ENCODE results near the gene AGPAT4.

Gene AGPAT4

GRCh38 chr6:161217628-161218027, 56.2 kb downstream of the AGPAT4 start:
- H3K79me2 ChIP-seq (ENCODE audit: control insufficient read depth, low read length), result no peaks in the 10 kb centered on the region

GRCh38 chr6:161216616-161217205, 57.1 kb downstream of the AGPAT4 start:
- Histone ChIP-seq H3K27me3 (ENCODE audit: control insufficient read depth, low read length) (no peaks in the 10 kb centered on the region), H3K4me3 (ENCODE audit: low read length) (no peak overlapping the region), H3K79me2 (ENCODE audit: control insufficient read depth, low read length) (no peaks in the 10 kb centered on the region), H3K4me1 (ENCODE audit: control insufficient read depth, low read length) (no peaks in the 10 kb centered on the region), H3K4me2 (ENCODE audit: low read length) (no peak overlapping the region), H3K36me3 (ENCODE audit: control insufficient read depth, low read length) (no peaks in the 10 kb centered on the region), H4K20me1 (ENCODE audit: control insufficient read depth, insufficient read depth, low read depth, low read length) (no peaks in the 10 kb centered on the region), H3K27ac (ENCODE audit: low read depth, low read length) (no peak overlapping the region), H3K9me3 (ENCODE audit: control insufficient read depth, insufficient read depth, low read length) (peaks cover 10% of the 10 kb centered on the region; the same call in 1 of the 2 replicates), H3K9me2 (replicated peaks; ENCODE audit: control insufficient read depth, low read length) (no peaks in the 10 kb centered on the region), H3F3A (ENCODE audit: control insufficient read depth, insufficient read depth) (no peaks in the 10 kb centered on the region)
- TF ChIP-seq, protein P1, sequence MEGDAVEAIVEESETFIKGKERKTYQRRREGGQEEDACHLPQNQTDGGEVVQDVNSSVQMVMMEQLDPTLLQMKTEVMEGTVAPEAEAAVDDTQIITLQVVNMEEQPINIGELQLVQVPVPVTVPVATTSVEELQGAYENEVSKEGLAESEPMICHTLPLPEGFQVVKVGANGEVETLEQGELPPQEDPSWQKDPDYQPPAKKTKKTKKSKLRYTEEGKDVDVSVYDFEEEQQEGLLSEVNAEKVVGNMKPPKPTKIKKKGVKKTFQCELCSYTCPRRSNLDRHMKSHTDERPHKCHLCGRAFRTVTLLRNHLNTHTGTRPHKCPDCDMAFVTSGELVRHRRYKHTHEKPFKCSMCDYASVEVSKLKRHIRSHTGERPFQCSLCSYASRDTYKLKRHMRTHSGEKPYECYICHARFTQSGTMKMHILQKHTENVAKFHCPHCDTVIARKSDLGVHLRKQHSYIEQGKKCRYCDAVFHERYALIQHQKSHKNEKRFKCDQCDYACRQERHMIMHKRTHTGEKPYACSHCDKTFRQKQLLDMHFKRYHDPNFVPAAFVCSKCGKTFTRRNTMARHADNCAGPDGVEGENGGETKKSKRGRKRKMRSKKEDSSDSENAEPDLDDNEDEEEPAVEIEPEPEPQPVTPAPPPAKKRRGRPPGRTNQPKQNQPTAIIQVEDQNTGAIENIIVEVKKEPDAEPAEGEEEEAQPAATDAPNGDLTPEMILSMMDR (IDR thresholded peaks at IDR 0.05; ENCODE audit: low read depth, low read length, poor library complexity, severe bottlenecking), result no peak
- no peak for TF ChIP-seq EZH2phosphoT487 (IDR thresholded peaks at IDR 0.05; ENCODE audit: borderline replicate concordance, low read length)

More at GRCh38 chr6:161217628-161218027, 56.2 kb downstream of the AGPAT4 start:
- no peaks in the 10 kb centered on the region for H3K27me3 ChIP-seq (ENCODE audit: control insufficient read depth, low read length)
- H3K4me2 ChIP-seq (ENCODE audit: low read length), result no peak overlapping the region
- no peaks in the 10 kb centered on the region for H4K20me1 ChIP-seq (ENCODE audit: control insufficient read depth, insufficient read depth, low read depth, low read length)
- H3K36me3 ChIP-seq (ENCODE audit: control insufficient read depth, low read length), result no peaks in the 10 kb centered on the region
- peaks cover 7% of the 10 kb centered on the region; the same call in 1 of the 2 replicates for H3K9me3 ChIP-seq (ENCODE audit: control insufficient read depth, insufficient read depth, low read length)
- TF ChIP-seq, protein P1 (IDR thresholded peaks at IDR 0.05; ENCODE audit: low read depth, low read length, poor library complexity, severe bottlenecking), result no peak
- TF ChIP-seq EZH2phosphoT487 (IDR thresholded peaks at IDR 0.05; ENCODE audit: borderline replicate concordance, low read length), result no peak
- H3K4me1 ChIP-seq (ENCODE audit: control insufficient read depth, low read length), result no peaks in the 10 kb centered on the region
- H3K9me2 ChIP-seq (replicated peaks; ENCODE audit: control insufficient read depth, low read length), result no peaks in the 10 kb centered on the region
- H3K27ac ChIP-seq (ENCODE audit: low read depth, low read length), result no peak overlapping the region
- H3K4me3 ChIP-seq (ENCODE audit: low read length), result no peak overlapping the region
- no peaks in the 10 kb centered on the region for H3F3A ChIP-seq (ENCODE audit: control insufficient read depth, insufficient read depth)

DNA sequence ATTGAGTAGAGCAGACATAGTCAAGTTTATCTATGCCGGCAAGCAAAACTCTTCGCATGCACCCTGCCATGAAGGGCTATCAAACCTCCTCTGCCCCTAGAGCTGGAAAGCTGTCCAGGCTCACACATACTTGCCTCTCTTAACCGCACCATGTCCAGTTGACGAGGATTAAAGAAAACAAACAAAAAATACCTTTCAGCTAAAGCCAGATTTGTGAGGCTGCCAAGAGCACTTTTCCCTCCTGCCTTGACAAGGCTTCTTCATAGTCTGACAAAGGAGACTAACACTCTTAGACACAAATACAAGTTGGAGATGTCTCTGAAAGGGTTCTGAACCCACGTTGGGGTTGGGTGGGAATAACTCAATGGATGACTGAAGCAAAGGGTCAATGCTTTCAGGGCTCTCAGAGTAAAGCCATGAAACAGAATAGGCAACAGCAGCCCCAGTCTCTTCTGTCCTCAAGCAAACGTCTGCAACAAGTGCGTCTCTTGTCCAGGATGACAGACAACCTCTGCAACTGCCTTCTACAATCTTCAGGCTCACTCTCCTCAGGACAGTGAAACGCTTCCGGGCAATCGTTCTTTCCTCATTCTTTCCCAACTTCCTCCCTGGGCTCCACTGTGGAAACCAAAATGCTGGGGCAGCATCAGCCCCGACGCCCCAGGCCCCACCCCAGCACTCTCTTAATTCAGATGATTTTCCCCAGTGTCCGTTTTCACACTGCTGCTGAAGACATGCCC, 57.8 kb downstream of the AGPAT4 start:
- Histone ChIP-seq H4K20me1 (ENCODE audit: control insufficient read depth, insufficient read depth, low read depth, low read length) (no peaks in the 10 kb centered on the region), H3K4me2 (ENCODE audit: low read length) (no peak overlapping the region), H3K9me2 (replicated peaks; ENCODE audit: control insufficient read depth, low read length) (no peaks in the 10 kb centered on the region), H3K4me3 (ENCODE audit: low read length) (no peak overlapping the region), H3K9me3 (ENCODE audit: control insufficient read depth, insufficient read depth, low read length) (peaks cover 12% of the 10 kb centered on the region; the same call in 1 of the 2 replicates), H3F3A (ENCODE audit: control insufficient read depth, insufficient read depth) (no peaks in the 10 kb centered on the region), H3K27ac (ENCODE audit: low read depth, low read length) (no peak overlapping the region), H3K36me3 (ENCODE audit: control insufficient read depth, low read length) (no peaks in the 10 kb centered on the region), H3K27me3 (ENCODE audit: control insufficient read depth, low read length) (no peaks in the 10 kb centered on the region), H3K4me1 (ENCODE audit: control insufficient read depth, low read length) (no peaks in the 10 kb centered on the region), H3K79me2 (ENCODE audit: control insufficient read depth, low read length) (no peaks in the 10 kb centered on the region)
- no peak for TF ChIP-seq EZH2phosphoT487 (IDR thresholded peaks at IDR 0.05; ENCODE audit: borderline replicate concordance, low read length)
- TF ChIP-seq, protein P1 (IDR thresholded peaks at IDR 0.05; ENCODE audit: low read depth, low read length, poor library complexity, severe bottlenecking), result no peak

Measured in DOHH2 (cell line).